IMR-90 (cell line): ENCODE results near the gene EMILIN2.

Experiments used
- CHD1 ChIP-seq: IDR thresholded peaks from 2 replicates; pipeline ENCODE4 v1.6.1; 2012; ENCODE audit warnings: low read depth, low read length, improper control_type of control experiment
- CTCF ChIP-seq: conservative IDR thresholded peaks from 2 replicates; pipeline ENCODE4 v1.5.1; 2012; ENCODE audit warnings: mild to moderate bottlenecking, low read depth, low read length, improper control_type of control experiment
- FOS ChIP-seq: fragments of 150-350 bp; IDR thresholded peaks from 2 replicates; pipeline ENCODE4 v1.6.1; 2016; ENCODE audit warnings: low read depth, low read length
- MAZ ChIP-seq: IDR thresholded peaks from 2 replicates; pipeline ENCODE4 v1.6.1; 2012; ENCODE audit warnings: low read depth, mild to moderate bottlenecking, low read length, improper control_type of control experiment, moderate library complexity, borderline replicate concordance
- POLR2A ChIP-seq: IDR thresholded peaks from 2 replicates; pipeline ENCODE4 v1.6.1; 2012; ENCODE audit warnings: mild to moderate bottlenecking, low read depth, low read length
- RFX5 ChIP-seq: IDR thresholded peaks from 2 replicates; pipeline ENCODE4 v1.8.0; 2012; ENCODE audit warnings: low read depth, mild to moderate bottlenecking, low read length, moderate library complexity

- no peak for TF ChIP-seq MAZ
- TF ChIP-seq CTCF: no peak
- no peak for TF ChIP-seq CHD1
- TF ChIP-seq POLR2A: no peak
- no peak for TF ChIP-seq FOS
- TF ChIP-seq RFX5: no peak
These were observed 73.2 kb downstream of the EMILIN2 start for GRCh38 chr18:2920027-2920426.
